Activated CD4-positive, alpha-beta T cell treated with anti-CD3 and anti-CD28 coated beads, Interleukin-2, amount 50 U/mL, for 16 hours (primary cell): Measurements from ENCODE around the gene MTG2.

ENCODE experiments used
- DNase-seq: peaks from one replicate; pipeline ENCODE4 v3.0.0-alpha.2; 2020

The MTG2 gene

GRCh38 chr20:62186887-62187866 lies 4.3 kb downstream of the MTG2 start:
- no peak for DNase-seq

DNA sequence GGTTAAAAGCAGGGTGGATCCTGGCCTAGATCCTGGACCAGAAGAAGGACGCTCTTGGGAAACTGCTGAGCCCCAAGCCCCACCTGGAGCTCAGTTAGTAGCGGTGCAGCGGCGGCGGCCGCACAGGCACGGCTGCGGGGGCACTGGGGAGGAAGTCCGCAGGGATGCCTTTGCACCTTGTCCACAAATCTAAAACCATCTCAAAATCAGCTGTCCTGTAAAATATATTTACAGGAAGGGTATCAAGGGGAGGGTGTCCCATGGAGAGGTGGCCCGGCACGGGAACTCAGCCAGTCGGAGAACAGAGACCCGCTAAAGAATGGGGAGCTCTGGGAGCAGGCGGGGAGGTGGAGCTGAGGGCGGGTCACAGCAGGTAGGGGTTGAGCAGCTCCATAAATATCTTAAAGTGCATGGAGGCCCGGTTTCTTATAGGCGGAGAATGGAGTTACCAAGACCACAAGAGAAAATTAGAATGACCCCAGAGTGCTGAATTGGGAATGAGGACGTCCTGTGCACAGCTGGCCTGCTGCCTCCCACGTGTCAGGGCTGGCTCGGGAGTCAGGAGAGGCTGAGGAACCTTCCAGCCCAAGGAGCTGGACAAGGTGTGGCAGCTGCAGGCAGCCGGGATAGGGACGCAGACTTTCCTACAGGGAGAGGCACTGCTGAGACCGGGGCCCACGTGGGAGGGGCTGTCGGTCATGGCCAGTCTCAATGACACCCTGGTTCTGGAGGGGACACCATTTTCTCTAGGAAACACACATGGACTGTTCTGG lies 8.0 kb downstream of the MTG2 start:
- no peak for DNase-seq

- no peak for DNase-seq
Measured at GRCh38 chr20:62191781-62192559, 9.1 kb downstream of the MTG2 start.

GRCh38 chr20:62192635-62193034 lies 9.8 kb downstream of the MTG2 start:
- no peak for DNase-seq

DNA sequence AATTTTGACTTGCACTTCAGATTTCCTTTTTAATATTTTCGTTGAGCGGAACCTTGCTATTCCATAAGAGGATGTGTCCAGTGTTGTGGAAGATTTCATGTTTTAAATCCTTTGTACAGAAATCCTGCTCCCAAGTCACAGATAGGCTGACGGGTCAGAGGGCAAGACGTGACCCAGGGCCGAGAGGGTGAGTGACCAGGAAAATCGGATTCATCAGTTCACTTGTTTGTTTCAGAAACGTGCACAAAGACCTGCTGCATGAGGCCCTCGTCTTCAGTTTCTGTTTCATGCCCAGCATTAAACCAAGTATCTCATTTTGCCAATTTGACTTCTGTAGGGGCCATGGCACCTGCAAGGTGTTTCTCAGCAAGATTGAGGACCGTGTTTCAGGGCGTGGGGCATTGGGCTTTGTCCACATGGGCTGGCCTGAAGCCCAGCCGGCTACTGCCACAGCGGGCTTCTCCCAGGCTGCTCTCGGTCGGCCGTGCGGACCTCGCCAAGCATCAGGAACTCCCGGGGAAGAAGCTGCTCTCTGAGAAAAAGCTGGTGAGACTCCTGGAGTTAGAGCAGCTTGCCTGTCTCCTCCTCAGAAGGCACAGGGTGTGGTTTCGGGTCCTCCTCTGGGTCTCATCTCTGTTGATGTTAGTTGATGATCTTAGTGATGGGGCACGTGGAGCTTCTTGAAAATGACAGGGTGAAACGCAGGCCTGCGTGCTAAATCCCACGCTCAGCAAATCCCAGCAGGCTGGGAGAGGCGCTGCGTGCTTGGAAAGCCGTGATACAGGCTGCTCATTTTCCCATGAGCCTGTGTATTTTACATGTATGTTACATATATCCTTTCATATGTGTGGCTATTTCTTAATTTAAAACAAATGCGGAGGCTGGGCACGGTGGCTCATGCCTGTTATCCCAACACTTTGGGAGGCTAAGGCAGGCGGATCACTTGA lies 10.5 kb downstream of the MTG2 start:
- no peak for DNase-seq

DNA sequence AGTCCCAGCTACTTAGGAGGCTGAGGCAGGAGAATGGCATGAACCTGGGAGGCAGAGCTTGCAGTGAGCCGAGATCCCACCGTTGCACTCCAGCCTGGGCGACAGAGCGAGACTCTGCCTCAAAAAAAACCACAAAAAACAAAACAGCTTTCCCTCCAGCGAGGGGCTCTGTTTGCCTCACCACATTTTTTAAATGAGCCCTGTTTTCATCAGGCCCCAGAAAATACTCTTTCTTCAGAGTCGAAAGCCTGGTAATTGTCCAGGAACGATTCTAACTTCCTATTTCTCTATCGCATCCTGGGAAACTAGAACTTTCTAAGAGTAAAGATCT lies 12.2 kb downstream of the MTG2 start:
- no peak for DNase-seq

DNA sequence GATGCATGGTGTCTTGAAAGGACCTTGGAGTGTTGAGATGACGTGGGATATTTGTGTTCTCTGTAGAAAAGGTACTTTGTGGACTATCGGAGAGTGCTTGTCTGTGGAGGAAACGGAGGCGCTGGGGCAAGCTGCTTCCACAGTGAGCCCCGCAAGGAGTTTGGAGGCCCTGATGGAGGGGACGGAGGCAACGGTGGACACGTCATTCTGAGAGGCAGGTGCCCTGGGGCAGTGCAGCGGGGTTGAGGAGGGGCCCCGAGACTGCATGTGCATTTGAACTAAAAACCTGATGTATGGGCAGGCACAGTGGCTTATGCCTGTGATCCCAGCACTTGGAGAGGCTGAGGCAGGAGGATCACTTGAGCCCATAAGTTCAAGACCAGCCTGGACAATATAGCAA lies 12.9 kb downstream of the MTG2 start:
- no peak for DNase-seq

- DNase-seq: no peak
Measured at GRCh38 chr20:62196286-62196685, 13.5 kb downstream of the MTG2 start.

DNA sequence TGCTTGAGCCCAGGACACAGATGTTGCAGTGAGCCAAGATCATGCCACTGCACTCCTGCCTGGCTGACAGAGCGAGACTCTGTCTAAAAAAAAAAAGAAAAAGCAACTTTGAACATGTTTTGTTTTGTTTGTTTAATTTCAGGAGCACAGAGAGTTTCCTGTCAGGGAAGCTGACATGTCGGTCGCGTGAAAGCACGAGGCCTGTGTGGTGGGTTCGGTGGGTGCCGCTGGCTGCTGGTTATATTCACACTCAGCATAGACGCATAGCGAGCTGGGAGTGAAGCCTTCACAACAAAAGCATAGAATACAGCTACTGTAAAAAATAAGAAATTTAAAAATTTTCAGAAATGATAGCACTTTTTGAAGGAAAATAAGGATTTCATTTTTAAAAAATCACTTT lies 14.5 kb downstream of the MTG2 start:
- no peak for DNase-seq

GRCh38 chr20:62197801-62198200 lies 15.0 kb downstream of the MTG2 start:
- no peak for DNase-seq

DNA sequence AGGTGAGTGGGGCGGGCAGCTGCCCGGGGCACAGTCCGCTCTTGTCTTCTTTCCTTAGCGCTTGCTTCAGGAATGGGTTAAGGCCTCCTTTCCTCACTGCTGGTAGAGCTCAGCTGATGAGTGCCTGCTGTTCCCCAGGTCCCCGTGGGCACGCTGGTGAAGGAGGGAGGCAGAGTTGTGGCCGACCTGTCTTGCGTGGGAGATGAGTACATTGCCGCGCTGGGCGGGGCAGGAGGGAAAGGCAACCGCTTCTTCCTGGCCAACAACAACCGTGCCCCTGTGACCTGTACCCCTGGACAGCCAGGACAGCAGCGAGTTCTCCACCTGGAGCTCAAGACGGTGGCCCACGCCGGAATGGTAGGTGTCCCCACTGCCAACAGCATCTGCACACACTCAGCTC lies 15.7 kb downstream of the MTG2 start:
- no peak for DNase-seq

GRCh38 chr20:62198931-62199330 lies 16.1 kb downstream of the MTG2 start:
- no peak for DNase-seq

GRCh38 chr20:62200491-62201172 lies 17.8 kb downstream of the MTG2 start:
- DNase-seq: no peak

GRCh38 chr20:62201173-62202082 lies 18.6 kb downstream of the MTG2 start:
- DNase-seq: no peak

GRCh38 chr20:62202083-62202395 lies 19.2 kb downstream of the MTG2 start:
- no peak for DNase-seq

DNA sequence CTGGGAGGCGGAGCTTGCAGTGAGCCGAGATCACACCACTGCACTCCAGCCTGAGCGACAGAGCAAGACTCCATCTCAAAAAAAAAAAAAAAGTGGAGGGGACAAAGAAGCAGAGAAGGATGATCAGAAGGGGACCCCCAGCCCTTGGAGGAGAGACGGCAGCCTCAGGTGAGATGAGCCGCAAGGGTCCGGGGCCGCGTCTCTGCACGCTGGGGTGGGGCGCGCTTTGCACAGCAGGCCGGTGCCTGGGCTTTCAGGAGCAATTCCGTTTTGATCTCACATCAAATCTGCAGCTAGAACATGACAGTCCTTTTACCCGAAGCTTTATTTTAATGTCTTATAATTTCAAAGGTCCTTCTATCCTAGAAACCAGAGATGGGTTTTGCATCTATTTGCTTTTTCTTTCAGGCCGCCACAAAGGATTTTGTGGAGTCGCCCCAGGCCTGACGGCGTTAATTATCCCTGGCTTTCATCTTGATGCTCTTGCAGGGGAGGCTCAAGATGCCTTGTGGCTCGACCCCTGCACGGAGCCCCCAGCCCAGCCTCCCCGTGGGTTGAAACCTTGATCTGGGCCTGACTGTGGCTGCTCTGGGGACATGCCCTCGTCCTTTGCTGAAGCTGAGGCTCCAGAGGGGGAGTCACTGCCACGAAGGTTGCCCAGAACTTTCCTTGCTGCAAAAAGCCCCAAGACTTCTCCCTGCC lies 20.0 kb downstream of the MTG2 start:
- DNase-seq: no peak

DNA sequence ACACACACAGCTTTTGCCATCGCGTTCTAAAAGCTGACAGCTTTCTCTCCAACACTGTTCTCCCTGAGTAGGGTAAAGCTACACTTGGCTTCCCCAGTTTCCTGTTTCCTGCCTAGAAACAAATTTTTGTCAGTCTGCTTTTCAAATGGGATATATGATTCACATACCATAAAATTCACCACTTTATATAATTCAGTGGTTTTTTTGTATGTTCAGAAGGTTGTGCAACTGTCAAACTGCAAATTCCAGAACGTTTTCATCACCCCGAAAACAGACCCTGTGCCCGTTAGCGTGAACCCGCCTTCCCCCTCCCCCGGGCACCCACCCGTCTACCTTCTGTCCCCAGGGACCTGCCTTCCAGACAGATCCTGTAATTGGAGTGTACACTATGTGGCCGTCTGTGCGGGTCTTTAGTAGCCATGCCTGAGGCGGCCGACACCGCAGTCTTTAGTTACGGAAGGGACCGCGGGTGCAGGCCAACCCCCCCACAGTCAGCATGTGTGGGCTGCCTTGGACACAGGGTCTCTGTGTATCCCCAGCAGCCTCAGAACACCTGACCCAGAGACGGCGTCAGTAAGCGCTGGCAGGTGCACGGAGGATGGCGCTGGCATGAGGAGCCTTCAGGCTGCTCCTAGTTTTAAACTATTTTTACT lies 20.7 kb downstream of the MTG2 start:
- DNase-seq: no peak

DNA sequence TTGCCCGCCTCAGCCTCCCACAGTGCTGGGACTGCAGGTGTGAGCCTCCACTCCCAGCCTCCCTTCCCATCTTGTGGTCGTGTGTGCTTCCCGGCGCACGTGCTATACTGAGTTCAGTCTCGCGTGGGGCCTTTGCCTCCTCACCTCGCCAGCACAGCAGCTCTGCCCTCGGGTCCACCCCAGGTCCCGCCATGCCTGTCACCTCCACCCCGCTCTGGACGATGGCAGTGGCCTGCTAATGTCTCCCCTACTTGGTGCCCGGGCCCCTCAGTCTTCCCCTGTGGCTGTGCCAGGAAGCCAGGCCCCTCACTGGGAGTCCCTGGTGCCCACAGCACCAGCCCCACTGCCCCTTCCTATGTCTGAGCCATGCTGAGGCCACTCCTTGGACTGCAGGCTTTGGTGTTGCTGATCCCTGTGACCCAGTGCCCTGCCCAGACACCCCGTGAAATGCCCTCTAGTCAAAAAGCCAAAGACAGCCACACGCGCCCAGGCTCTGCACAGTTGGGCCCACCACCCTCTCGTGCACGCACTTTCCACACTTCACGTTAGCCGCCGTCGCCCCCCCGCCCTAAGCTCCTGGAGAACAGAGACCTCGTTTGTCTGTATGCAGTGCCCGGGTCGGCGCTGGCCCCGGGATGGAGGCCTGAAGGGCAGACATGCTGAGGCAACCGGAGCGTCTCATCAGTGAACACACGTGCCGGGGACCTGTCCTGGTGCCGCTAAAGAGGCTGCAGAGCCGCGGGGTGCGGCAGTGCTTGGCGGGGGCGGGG lies 23.0 kb downstream of the MTG2 start:
- DNase-seq: no peak

DNA sequence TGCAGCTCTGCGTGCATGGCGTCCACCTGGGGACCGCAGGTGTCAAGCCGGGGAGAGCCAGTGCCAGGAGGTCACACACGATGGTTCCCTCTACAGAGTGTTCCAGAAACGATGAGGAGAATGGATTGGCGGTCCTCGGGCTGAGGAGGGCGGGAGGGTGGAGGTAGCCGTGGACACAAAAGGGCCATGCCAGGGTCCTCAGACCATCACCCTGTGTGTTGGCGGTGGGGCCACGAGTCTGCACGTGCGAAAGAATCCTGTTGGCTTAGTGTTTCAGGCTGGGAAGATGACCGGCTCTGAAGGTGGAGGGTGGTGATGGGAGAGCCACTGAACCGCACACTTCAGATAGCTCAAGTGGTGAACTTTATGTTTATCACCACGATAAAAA lies 23.6 kb downstream of the MTG2 start:
- no peak for DNase-seq
